PFSK-1 (cell line): ENCODE results near the gene TMEM203.

Source experiments
- FOXP2 ChIP-seq: optimal IDR thresholded peaks from 2 replicates; pipeline ENCODE3; 2011; ENCODE audit warnings: borderline replicate concordance, control low read depth, inconsistent platforms; ENCODE audit not compliant: insufficient read depth; ENCODE audit errors: extremely low read length, extremely low read depth
- POLR2AphosphoS5 ChIP-seq: IDR thresholded peaks from 2 replicates; pipeline ENCODE4 v1.6.1; 2012; ENCODE audit warnings: low read depth, mild to moderate bottlenecking, control low read depth, low read length, moderate library complexity
- REST ChIP-seq, 2 experiments: IDR thresholded peaks; 2 replicates each; pipeline versions ENCODE4 v1.6.1 to v1.8.0; 2011 to 2012; ENCODE audit warnings: low read depth in 2 of 2, low read length in 2 of 2, control low read depth in 1 of 2, inconsistent platforms in 1 of 2, mild to moderate bottlenecking in 1 of 2, moderate library complexity in 1 of 2; ENCODE audit not compliant: insufficient read depth in 1 of 2
- SIN3A ChIP-seq: IDR thresholded peaks from 2 replicates; pipeline ENCODE4 v1.6.1; 2012; ENCODE audit warnings: mild to moderate bottlenecking, low read length, moderate library complexity, borderline replicate concordance; ENCODE audit not compliant: insufficient read depth
- TAF1 ChIP-seq: IDR thresholded peaks from 2 replicates; pipeline ENCODE4 v1.6.1; 2012; ENCODE audit warnings: low read length, control low read depth, borderline replicate concordance; ENCODE audit not compliant: insufficient read depth

The TMEM203 gene

GRCh38 chr9:137159105-137160053, 46.1 kb downstream of the TMEM203 start:
- TF ChIP-seq POLR2AphosphoS5 = no peak
- no peak for TF ChIP-seq REST (IDR thresholded peaks at IDR 0.05; ENCODE audit: insufficient read depth in 1 of 2, low read depth in 2 of 2, low read length in 2 of 2)
- TF ChIP-seq SIN3A = no peak

GRCh38 chr9:137158625-137159024, 46.8 kb downstream of the TMEM203 start:
- no peak for TF ChIP-seq SIN3A
- TF ChIP-seq REST (IDR thresholded peaks at IDR 0.05; ENCODE audit: insufficient read depth in 1 of 2, low read depth in 2 of 2, low read length in 2 of 2) = no peak
- no peak for TF ChIP-seq TAF1
- TF ChIP-seq FOXP2 = no peak
- TF ChIP-seq POLR2AphosphoS5 = no peak

GRCh38 chr9:137157618-137158415, 47.6 kb downstream of the TMEM203 start:
- TF ChIP-seq POLR2AphosphoS5 = no peak
- no peak for TF ChIP-seq TAF1
- TF ChIP-seq SIN3A = no peak
- no peak for TF ChIP-seq REST (IDR thresholded peaks at IDR 0.05; ENCODE audit: insufficient read depth in 1 of 2, low read depth in 2 of 2, low read length in 2 of 2)
- TF ChIP-seq FOXP2 = no peak

- TF ChIP-seq FOXP2 (no peak), POLR2AphosphoS5 (no peak), SIN3A (no peak)
Observed at GRCh38 chr9:137156567-137157375, 48.7 kb downstream of the TMEM203 start.
